ENCODE data around the gene ESPN.

The ESPN gene

GRCh38 chr1:6500544-6501278, 76.1 kb downstream of the ESPN start:
- DNase-seq: no peak

- DNase-seq: no peak
Observed at GRCh38 chr1:6501279-6501813, 76.8 kb downstream of the ESPN start.

GRCh38 chr1:6502000-6502891, 77.7 kb downstream of the ESPN start:
- DNase-seq: no peak

DNA sequence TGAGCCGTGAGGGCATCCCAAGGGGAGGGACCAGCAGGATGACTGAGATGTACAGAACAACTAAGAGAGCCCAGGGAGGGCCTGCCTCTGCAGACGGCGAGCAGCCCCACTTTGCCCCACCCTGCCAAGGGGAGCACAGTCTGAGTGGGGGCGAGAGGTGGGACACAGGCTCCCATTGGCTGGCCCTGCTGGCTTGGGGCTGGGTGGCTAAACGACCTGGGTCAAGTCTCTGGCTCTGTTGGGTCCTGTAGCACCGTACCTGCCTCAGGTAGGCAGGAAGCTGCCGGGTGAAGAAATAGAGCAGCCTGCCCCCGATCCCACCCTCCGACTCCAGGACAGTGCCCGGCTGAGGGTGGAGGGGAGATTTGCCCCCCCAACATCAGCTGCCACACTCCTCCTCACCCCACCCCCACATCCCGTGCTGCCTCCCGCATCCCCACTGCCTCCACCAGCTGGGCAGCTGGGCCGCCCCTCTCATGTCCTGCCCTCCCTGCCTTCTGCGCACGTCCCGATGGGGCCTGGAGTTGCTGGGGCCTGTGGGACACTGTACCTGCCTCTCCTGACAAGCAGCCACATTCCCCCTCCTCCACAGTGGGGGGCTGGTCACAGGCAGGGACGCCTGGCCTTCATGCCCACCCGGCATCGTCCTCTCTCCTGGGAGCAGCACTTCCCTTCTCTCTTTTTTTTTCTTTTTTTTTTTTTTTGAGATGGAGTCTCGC, 79.5 kb downstream of the ESPN start:
- no peak for DNase-seq

- DNase-seq: no peak
Observed at GRCh38 chr1:6504887-6505286, 80.3 kb downstream of the ESPN start.

DNA sequence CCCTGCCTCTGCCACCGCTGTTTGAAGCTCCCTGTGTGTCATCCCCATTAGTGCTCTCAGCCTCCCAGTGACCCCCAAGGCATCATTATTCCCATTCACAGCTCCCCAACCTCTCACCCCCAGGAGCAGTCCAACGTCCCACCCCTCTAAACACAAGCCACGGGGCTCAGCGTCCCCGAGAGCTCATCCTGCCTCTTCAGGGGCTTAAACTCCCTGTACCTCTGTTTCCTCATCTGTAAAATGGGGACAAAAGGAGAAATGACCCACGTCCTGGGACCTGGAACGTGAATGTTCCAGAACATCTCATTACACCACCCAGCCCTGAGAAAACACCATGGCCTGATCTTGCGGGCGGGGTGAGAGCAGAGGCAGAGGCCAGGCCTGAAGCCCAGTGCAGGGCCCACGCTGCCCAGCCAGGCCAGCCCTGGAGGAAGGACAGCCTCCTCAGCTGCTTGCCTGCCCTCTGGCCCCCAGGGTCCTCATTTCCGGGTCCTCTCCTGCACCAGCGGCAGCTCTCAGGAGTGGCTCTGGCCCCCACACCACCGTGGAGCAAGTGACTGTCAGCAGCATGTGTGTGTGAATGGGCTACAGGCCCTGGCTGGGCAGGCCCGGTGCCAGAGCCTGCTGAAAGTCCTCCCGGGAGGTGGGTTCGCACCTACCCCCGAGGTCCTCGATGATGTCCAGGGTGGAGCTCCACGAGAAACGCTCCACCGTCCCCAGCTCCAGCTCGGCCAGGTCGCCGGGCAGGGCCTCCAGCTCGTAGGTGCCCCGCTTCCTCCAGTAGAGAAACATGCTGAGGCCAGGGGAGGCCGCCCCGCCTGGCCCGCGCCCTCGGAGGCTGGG, 81.0 kb downstream of the ESPN start:
- DNase-seq: no peak

- no peak for DNase-seq
Observed at GRCh38 chr1:6506210-6507036, 81.8 kb downstream of the ESPN start.

- no peak for DNase-seq
Observed at GRCh38 chr1:6507037-6507428, 82.5 kb downstream of the ESPN start.

DNA sequence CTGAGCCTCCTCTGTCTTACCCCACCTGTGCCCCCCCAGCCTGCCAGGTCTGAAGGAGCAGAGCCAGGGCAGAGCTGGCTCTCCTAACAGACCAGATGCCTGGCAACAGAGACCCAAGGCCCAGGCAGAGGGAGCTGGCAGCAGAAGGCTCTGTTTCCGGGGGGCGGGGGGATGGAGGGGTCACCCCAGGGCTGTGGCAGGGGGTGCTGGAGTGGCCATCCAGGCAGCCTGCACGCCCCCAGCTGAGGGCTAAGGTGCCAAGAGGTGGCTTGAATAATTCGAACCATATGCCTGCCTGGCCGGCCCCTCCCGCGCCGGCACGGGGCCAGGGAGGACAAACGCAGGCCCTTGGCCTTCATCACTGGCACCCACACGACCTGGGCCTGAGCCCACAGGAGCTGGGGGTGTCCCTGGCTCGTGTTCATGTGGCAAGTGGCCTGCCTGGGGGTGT, 82.9 kb downstream of the ESPN start:
- DNase-seq: no peak

GRCh38 chr1:6508154-6508815, 83.7 kb downstream of the ESPN start:
- DNase-seq: no peak

- no peak for DNase-seq
Observed at GRCh38 chr1:6508816-6509189, 84.2 kb downstream of the ESPN start.

DNA sequence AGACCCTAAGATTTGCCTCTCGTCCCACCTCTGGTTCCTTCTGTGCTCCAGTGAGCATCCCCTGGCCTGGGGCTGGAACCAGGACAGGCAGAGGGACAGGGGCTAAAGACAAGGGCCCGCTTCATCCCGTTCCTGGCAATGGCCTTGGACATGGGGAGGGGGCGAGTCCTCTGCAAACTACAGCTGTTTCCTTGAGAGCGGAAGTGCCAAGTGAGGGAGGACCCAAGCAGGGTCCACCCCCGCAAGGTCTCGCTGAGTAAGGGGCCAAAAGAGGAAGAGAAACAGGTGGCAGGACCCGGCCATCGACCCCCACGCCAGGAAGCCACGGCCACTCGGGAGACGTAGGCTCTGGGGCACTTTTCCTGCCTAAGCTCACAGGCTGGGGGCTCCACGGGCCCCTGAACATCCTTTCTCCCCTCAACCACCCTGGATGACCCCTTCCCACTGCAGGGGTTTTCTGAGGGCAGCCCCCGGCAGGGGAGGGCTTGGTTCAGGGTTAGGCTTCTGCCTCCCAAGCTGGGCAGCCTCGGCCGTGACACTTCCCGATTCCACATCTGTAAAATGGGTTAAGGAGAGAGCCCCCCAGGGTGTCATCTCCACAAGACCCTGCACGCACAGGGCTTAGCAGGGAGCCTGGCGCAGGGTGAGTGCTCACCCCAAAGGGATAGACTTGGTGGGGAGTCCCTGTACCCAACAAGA, 84.8 kb downstream of the ESPN start:
- DNase-seq: no peak

DNA sequence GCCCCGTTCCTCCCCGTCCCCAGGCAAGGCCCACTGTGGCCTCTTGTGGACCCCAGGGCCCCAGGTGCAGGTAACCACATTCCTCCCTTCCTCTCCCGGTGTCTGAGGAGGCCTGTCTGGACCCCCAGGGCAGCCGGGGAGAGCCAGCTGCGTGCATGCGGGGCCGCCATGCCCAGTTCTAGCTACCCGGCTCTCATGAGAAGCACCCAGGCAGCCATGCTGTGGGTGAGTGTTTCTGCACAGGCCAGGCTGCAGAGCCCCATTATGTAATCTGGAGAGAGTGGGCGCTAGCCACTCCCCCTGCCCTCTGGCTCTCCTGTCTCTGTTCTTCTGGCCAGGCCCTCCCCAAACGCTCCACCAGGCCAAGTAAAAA, 85.3 kb downstream of the ESPN start:
- DNase-seq: no peak

DNA sequence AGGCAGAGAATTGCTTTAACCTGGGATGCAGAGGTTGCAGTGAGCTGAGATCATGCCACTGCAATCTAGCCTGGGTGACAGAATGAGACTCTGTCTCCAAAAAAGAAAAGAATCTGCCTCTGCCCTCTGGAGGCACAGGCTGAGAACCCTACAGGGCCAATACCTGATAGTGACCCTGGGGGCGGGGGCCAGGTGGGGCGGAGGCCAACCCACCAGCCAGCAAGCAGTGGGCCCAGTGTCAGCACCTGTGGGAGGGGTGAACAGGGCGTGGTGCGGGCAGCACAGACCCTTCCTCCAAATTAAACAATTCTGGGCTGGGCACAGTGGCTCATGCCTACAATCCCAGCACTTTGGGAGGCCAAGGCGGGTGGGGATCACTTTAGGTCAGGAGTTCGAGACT, 85.9 kb downstream of the ESPN start:
- DNase-seq: no peak
